ENCODE data around the gene FSD2. TPM values are rescaled to one million over a fixed set of nuclear protein-coding genes. Genes with fewer than 3 reads are reported as not detected.

FSD2 gene
- total RNA-seq, 1 experiment from 2014 or later = not detected

- H3K9me3 Mint-ChIP-seq (ENCODE audit: unreplicated experiment) = no peaks in the 10 kb centered on the region
- no peak for TF ChIP-seq CTCF (IDR thresholded peaks at IDR 0.05; ENCODE audit: unreplicated experiment)
- CTCF ChIA-PET = interaction anchor here (0.5 kb wide), 1 partner anchor 457 kb away, joined by 3 read pairs; no protein-coding TSS in a partner anchor
- intact Hi-C loops (cut with micrococcal nuclease) = no loop called here
- BruUV-seq (replicated peaks) = no TSS peak
- H3K27ac Mint-ChIP-seq (ENCODE audit: low read depth, unreplicated experiment) = no peak overlapping the region
- POLR2A ChIA-PET = no interaction called here
- peaks cover 10% of the 10 kb centered on the region for H3K36me3 Mint-ChIP-seq (ENCODE audit: insufficient read depth, unreplicated experiment)
- H3K4me3 Mint-ChIP-seq (ENCODE audit: unreplicated experiment) = no peak overlapping the region
- no peak for DNase-seq (ENCODE audit: unreplicated experiment)
- H3K27me3 Mint-ChIP-seq (ENCODE audit: insufficient read depth, unreplicated experiment) = no peaks in the 10 kb centered on the region
- peaks cover 6% of the 10 kb centered on the region for H3K4me1 Mint-ChIP-seq (ENCODE audit: insufficient read depth, unreplicated experiment)
Measured at GRCh38 chr15:82764117-82764490, 41.8 kb downstream of the FSD2 start.

- CTCF ChIA-PET = no interaction called here
- intact Hi-C loops (cut with micrococcal nuclease) = no loop called here
- peaks cover 10% of the 10 kb centered on the region for H3K36me3 Mint-ChIP-seq (ENCODE audit: insufficient read depth, unreplicated experiment)
- H3K4me1 Mint-ChIP-seq (ENCODE audit: insufficient read depth, unreplicated experiment) = peaks cover 5% of the 10 kb centered on the region
- POLR2A ChIA-PET = interaction anchor here (1.0 kb wide), 2 partner anchors 12 to 13 kb away, joined by 3 to 7 read pairs; no protein-coding TSS in a partner anchor
- no peak for TF ChIP-seq CTCF (IDR thresholded peaks at IDR 0.05; ENCODE audit: unreplicated experiment)
- DNase-seq (ENCODE audit: unreplicated experiment) = no peak
- H3K4me3 Mint-ChIP-seq (ENCODE audit: unreplicated experiment) = no peak overlapping the region
- no TSS peak for BruUV-seq (replicated peaks)
- H3K9me3 Mint-ChIP-seq (ENCODE audit: unreplicated experiment) = no peaks in the 10 kb centered on the region
- no peaks in the 10 kb centered on the region for H3K27me3 Mint-ChIP-seq (ENCODE audit: insufficient read depth, unreplicated experiment)
- H3K27ac Mint-ChIP-seq (ENCODE audit: low read depth, unreplicated experiment) = no peak overlapping the region
Measured at GRCh38 chr15:82763361-82764116, 42.3 kb downstream of the FSD2 start.

GRCh38 chr15:82751308-82751707 is 54.6 kb downstream of the FSD2 start:
- intact Hi-C loops (cut with micrococcal nuclease) = loop anchor here (2.0 to 5.0 kb wide), 2 partner anchors 57 to 236 kb away; partner anchors contain the start of genes RAMAC and WHAMM
- Mint-ChIP-seq H3K27me3 (ENCODE audit: insufficient read depth, unreplicated experiment) (no peaks in the 10 kb centered on the region), H3K36me3 (ENCODE audit: insufficient read depth, unreplicated experiment) (peaks cover 49% of the 10 kb centered on the region), H3K4me3 (ENCODE audit: unreplicated experiment) (peak overlapping the region; percentile 95), H3K9me3 (ENCODE audit: unreplicated experiment) (no peaks in the 10 kb centered on the region), H3K27ac (ENCODE audit: low read depth, unreplicated experiment) (peak overlapping the region; percentile 92), H3K4me1 (ENCODE audit: insufficient read depth, unreplicated experiment) (peaks cover 24% of the 10 kb centered on the region)
- ChIA-PET CTCF (interaction anchor here (0.6 to 2.1 kb wide), 11 partner anchors 17 to 249 kb away, joined by 3 to 8 read pairs (median 3); partner anchors contain the start of gene WHAMM), POLR2A (interaction anchor here (0.6 to 8.0 kb wide), 27 partner anchors 8 to 260 kb away, joined by 3 to 183 read pairs (median 8); partner anchors contain the start of genes AP3B2, C15orf40, RAMAC and RPS17)
- no peak for DNase-seq (ENCODE audit: unreplicated experiment)
- no peak for TF ChIP-seq CTCF (IDR thresholded peaks at IDR 0.05; ENCODE audit: unreplicated experiment)
- no TSS peak for BruUV-seq (replicated peaks)

GRCh38 chr15:82750831-82751180 is 55.1 kb downstream of the FSD2 start:
- no peaks in the 10 kb centered on the region for H3K27me3 Mint-ChIP-seq (ENCODE audit: insufficient read depth, unreplicated experiment)
- intact Hi-C loops (cut with micrococcal nuclease) = loop anchor here (1.0 to 5.0 kb wide), 3 partner anchors 58 to 236 kb away; partner anchors contain the start of genes RAMAC, RPS17 and WHAMM
- H3K4me3 Mint-ChIP-seq (ENCODE audit: unreplicated experiment) = peak overlapping the region; percentile 95
- no peak for DNase-seq (ENCODE audit: unreplicated experiment)
- ChIA-PET CTCF (interaction anchor here (0.6 to 2.1 kb wide), 14 partner anchors 17 to 249 kb away, joined by 3 to 8 read pairs (median 4); partner anchors contain the start of genes RPS17 and WHAMM), POLR2A (interaction anchor here (0.6 to 8.0 kb wide), 37 partner anchors 9 to 449 kb away, joined by 3 to 183 read pairs (median 6); partner anchors contain the start of genes AP3B2, BTBD1, C15orf40 and RAMAC)
- H3K36me3 Mint-ChIP-seq (ENCODE audit: insufficient read depth, unreplicated experiment) = peaks cover 44% of the 10 kb centered on the region
- peak overlapping the region; percentile 92 for H3K27ac Mint-ChIP-seq (ENCODE audit: low read depth, unreplicated experiment)
- no peak for TF ChIP-seq CTCF (IDR thresholded peaks at IDR 0.05; ENCODE audit: unreplicated experiment)
- peaks cover 24% of the 10 kb centered on the region for H3K4me1 Mint-ChIP-seq (ENCODE audit: insufficient read depth, unreplicated experiment)
- TSS peak; percentile 63 for BruUV-seq (replicated peaks)
- H3K9me3 Mint-ChIP-seq (ENCODE audit: unreplicated experiment) = no peaks in the 10 kb centered on the region

All from MCF 10A (cell line).